Measurements from ENCODE around the gene ICAM5.

The ICAM5 gene

DNA sequence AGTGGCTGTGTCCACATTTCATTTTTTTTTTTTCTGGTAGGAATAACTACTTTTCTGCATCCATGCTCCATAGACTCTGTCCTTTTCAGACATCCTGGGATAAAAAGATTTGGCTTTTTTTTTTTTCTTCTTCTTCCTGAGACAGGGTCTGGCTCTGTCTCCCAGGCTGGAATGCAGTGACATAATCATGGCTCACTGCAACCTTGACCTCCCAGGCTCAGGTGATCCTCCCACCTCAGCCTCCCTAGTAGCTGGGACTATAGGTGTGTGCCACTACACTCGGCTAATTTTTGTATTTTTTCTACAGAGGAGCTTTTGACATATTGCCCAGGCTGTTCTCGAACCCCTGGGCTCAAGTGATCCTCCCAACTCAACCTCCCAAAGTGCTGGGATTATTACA is 53.7 kb downstream of the ICAM5 start:
- DNase-seq (ENCODE audit: low spot score), result no peak

DNA sequence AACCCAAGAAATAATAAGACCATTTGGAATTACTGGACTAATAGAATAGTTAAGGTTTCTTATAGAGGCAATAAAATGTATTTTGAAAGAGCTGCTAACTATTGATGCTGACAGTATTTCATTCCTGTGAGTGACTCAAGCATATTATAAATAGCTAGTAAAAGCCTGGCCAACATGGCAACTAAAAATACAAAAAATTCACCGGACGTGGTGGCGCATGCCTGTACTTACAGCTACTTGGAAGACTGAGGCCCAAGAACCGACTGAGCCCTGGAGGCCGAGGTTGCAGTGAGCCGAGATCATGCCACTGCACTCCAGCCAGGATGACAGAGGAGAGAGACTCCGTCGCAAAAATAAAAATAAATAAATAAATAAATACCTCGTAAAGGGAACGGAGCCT is 55.0 kb downstream of the ICAM5 start:
- no peak for DNase-seq (ENCODE audit: low spot score)

Data from RKO (cell line).